ENCODE measurements around the gene MLYCD.

MLYCD gene

GRCh38 chr16:83958137-83958845 is 59.4 kb downstream of the MLYCD start:
- ATAC-seq, result no peak

GRCh38 chr16:83958846-83959565 is 60.1 kb downstream of the MLYCD start:
- ATAC-seq, result no peak

DNA sequence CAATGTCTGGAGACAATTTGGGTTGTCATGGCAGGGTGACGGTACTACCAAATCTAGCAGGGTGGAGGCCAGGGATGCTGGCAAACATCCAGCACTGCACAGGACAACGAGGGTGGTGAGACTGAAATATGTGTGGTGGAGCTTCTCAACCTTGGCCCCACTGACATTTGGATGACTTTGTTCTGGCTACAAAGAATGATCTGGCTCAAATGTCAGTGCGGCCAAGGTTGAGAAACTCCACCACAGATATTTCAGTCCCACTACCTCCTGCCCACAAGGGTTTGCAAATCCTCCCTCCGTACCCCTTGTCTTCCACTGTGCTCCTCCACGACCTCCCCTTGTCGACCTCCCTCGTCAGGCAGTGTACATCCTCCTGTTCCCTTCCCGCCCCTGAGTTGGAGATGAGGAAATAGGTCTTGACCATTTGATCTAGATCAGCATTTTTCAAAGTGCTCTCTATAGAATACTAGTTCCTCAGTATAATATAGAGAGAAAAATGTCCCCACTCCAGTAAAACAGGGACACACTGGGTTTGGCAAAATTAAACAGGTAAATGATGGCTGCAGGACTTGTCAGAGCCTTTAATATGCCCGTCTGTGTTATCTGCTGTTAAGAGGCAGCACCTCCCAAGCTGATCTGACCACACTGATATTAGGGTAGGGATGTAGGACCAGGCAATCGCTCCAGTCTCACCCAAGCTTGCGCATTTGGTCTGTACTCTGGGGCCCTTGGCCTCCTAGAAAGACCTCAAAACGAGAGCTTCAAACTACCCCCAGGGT is 60.9 kb downstream of the MLYCD start:
- ATAC-seq, result no peak

- ATAC-seq, result no peak
These were observed 61.8 kb downstream of the MLYCD start for GRCh38 chr16:83960521-83961249.

DNA sequence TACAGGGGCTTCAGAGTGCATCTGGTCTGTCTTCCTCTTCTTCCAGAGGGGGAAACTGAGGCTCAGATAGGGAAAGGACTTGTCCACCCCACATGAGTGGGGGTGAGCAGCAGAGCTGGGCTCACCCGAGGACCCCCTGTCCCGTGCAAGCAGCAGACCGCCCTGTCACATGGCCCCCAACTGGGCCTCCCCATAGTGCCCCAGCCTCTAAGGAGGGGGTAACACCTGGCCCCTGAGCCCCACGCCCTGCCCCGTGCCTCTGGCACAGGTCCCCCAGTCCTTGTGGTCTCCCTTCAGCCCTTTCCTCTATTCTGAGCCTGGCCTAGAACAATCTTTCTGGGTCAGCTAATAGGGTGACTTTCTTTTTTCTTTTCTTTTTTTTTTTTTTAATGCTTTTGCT is 62.7 kb downstream of the MLYCD start:
- ATAC-seq, result no peak

- no peak for ATAC-seq
These were observed 64.6 kb downstream of the MLYCD start for GRCh38 chr16:83963277-83964119.

DNA sequence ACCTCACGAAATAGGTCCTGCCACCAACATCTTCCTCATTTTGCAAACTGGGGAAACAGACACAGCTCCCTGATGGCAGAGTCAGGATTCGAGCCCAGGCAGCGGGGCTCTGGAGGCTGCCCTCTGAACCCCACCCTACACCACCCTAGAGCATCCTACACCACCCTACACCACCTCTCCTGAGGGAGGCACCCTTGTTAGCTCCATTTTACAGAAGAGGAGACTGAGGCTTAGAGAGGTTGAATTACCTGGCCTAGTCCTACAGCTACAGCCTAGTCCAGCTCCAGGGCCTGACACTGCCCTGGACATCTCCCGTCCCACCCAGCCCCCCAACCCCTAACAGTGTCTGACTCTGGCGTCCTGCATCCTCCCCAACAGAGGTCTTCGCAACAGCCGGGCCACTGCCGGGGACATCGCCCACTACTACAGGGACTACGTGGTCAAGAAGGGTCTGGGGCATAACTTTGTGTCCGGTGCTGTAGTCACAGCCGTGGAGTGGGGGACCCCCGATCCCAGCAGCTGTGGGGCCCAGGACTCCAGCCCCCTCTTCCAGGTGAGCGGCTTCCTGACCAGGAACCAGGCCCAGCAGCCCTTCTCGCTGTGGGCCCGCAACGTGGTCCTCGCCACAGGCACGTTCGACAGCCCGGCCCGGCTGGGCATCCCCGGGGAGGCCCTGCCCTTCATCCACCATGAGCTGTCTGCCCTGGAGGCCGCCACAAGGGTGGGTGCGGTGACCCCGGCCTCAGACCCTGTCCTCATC is 65.9 kb downstream of the MLYCD start:
- ATAC-seq, result no peak

DNA sequence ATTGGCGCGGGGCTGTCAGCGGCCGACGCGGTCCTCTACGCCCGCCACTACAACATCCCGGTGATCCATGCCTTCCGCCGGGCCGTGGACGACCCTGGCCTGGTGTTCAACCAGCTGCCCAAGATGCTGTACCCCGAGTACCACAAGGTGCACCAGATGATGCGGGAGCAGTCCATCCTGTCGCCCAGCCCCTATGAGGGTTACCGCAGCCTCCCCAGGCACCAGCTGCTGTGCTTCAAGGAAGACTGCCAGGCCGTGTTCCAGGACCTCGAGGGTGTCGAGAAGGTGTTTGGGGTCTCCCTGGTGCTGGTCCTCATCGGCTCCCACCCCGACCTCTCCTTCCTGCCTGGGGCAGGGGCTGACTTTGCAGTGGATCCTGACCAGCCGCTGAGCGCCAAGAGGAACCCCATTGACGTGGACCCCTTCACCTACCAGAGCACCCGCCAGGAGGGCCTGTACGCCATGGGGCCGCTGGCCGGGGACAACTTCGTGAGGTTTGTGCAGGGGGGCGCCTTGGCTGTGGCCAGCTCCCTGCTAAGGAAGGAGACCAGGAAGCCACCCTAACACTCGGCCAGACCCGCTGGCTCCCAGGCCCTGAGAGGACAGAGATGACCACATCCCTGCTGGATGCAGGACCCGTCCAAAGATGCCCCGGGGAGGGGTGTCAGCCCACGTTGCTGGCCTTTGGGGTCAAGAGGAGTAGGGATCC is 66.7 kb downstream of the MLYCD start:
- no peak for ATAC-seq

DNA sequence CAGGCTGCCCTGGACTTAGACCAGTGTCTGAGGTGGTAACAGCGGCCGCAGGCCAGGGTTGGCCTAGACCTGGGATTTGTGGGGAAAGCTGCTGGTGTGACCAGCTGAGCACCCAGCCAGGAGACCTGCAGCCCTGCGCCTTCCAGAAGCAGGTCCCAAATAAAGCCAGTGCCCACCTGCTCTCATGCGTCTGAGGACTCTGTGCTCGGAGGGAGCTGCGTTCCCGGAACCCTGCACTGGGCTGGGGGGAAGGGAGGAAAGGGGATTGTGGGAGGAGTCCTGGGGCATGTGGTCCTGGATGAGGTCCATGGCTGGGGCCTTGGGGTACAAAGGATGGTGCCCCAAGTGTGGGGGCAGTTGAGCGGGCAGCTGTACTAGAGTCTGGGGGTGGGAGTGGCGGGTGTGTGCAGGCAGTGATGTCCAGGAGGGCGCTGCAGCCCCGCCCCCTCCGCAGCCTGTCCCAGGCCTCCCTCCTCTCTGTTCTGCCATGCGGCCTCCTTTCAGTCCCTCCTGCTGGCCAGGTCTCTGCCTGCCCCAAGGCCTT is 67.3 kb downstream of the MLYCD start:
- no peak for ATAC-seq

- no peak for ATAC-seq
These were observed 68.2 kb downstream of the MLYCD start for GRCh38 chr16:83967091-83967490.

- ATAC-seq, result no peak
These were observed 69.0 kb downstream of the MLYCD start, which contains the start of gene NECAB2 for GRCh38 chr16:83967838-83968305. Gene NECAB2 (plus strand): TSS chr16:83968244. CDS start chr16:83968649, 405 bp downstream.

DNA sequence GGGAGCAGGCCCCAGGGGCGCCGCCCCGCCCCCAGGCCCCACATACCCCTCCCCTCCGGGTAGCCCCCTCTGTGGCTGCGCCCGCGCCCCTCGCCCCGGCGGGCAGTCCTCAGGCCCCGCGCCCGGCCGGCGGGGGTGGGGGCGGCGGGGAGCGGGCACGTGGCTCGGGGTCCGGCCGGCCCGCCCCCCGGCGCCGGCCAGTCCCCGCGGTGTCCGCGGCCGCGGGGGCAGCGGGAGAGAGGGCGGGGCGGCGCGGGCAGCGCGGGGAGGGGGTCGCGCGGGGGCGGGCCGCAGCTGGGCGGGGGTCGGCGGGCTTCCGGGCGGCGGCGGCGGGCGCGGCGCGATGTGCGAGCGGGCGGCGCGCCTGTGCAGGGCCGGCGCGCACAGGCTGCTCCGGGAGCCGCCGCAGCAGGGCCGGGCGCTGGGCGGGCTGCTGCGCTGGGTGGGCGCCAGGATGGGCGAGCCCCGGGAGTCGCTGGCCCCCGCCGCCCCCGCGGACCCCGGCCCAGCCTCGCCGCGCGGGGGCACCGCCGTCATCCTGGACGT is 69.5 kb downstream of the MLYCD start:
- ATAC-seq, result no peak

DNA sequence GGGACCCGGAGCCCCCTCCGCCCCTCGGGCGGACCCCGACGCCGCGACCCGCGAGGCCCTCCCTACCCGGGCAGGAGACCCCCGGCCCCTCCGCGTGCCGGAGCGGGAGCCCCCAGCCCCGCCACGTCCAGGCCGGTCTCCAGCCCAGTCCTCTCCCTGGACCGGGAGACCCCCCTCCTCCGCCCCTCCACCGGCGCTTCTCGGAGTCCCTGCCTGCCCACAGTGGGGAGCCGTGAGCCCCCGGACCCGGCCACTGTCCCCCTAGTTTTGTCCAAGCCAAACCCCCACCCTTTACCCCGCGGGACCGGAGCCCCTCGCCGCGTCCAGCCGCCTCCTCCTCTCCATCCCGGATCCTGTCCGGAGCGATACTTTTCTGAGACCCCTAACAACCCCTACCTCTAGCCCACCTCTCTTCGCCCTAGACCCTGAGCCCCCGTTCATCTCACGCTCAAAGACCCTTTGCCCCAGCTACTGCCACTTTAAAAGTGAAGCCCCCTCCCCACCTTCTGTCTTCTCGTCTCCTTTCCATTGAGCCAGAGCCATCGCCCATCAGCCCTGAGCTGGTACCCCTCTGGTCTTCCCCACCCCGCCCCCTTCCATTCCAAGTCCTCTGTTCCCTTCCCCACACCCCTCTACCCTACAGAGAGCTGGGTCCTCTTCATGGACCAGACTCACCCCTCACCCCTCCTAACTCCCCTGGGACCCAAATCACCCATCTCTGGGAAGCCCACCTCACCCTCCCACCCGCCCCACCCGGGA is 70.2 kb downstream of the MLYCD start:
- no peak for ATAC-seq

DNA sequence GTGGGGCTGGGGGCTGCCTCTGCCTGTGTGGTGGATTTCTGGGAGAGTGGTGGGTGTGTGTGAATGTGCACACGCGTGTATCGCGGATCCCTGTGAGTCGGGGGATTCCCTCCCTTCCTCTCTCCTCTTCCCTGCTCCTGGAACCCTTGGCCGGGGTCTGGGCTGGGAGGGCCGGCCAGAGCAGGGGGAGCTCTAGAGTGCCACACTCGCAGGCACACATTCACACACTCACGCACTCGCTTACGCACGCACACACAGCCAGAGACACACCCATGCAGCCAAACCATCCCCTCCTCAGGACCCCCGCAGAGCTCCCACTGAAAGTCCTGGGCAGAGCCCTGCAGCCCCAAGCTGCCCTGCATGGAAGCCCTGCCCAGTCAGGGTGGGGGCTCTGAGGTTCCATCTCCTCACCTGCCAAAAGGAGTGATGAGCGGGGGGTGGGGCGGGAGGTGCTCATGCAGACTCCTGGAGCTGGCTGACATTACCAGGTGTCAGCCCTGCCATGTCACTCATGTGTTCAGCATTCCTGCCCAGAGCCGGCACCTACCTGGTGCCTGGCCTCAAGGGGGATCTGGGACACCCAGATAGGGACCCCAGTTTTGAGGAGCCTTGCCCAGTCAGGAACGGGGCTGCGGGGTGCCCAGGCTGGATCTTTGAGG is 71.0 kb downstream of the MLYCD start:
- ATAC-seq, result no peak

DNA sequence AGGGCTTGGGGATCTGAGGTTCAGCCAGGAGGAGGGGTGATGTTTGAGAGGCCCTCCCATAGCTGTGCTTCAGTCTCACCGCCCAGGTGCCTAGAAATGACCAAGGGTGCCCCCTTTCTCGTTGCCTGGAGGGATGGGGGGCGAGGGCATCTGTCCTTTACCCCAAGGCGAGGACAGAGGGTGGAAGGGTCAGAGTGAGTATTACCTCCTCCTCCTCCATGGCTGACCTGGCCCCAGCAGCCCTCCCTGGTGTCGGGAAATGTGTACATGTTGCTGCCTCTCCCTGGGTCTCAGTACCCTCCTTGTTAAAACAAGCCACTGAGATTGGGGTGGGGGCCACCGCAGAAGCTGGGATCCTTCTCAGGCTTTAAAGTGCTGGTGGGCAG is 71.5 kb downstream of the MLYCD start:
- no peak for ATAC-seq

GRCh38 chr16:83971165-83972130 is 72.5 kb downstream of the MLYCD start:
- no peak for ATAC-seq
